ENCODE data around the gene SHLD2. TPM values are rescaled to one million over a fixed set of nuclear protein-coding genes. Genes with fewer than 3 reads are reported as not detected.
"Not testable (repeated sequence)": the region's sequence is repeated elsewhere in the genome, so short reads cannot be mapped to it uniquely, and the experiment has no call there.

Gene SHLD2
- total RNA-seq, 1 donor from 2014 or later, result 29.6 TPM

- H3K27ac Mint-ChIP-seq; POLR2A ChIA-PET; intact Hi-C loops (cut with micrococcal nuclease); H3K27me3 Mint-ChIP-seq; ATAC-seq (ENCODE audit: low read depth); H3K9me3 Mint-ChIP-seq; H3K36me3 Mint-ChIP-seq (ENCODE audit: low read depth); H3K4me3 Mint-ChIP-seq; DNase-seq; CTCF ChIA-PET: not testable (repeated sequence)
- H3K4me1 Mint-ChIP-seq, result peaks cover 11% of the 10 kb centered on the region
Measured at GRCh38 chr10:87213806-87214205, 118.8 kb downstream of the SHLD2 start.

- H3K27me3 Mint-ChIP-seq; CTCF ChIA-PET; POLR2A ChIA-PET; H3K36me3 Mint-ChIP-seq (ENCODE audit: low read depth); ATAC-seq (ENCODE audit: low read depth); H3K4me3 Mint-ChIP-seq; H3K27ac Mint-ChIP-seq; H3K9me3 Mint-ChIP-seq; intact Hi-C loops (cut with micrococcal nuclease); DNase-seq: not testable (repeated sequence)
- H3K4me1 Mint-ChIP-seq, result peaks cover 11% of the 10 kb centered on the region
Measured at GRCh38 chr10:87216120-87216519, 121.1 kb downstream of the SHLD2 start.

DNA sequence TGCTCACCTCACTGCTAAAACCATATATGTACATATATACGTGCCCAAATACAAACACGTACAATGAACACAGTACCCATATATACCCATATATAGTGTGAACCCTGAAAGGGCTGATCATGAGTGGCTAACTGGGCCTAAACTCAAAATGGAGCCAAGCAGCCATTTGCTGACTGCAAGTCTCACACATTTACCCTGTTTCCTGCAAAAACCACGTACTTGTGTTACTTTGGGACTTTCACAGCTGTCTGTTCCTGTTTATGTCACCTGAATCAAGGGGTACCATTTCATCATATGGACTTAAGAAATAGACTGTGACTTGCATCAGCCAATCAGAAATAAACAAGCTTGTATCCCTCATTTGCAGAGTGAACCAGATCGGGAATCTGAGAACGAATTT lies 124.4 kb downstream of the SHLD2 start:
- intact Hi-C loops (cut with micrococcal nuclease); H3K27me3 Mint-ChIP-seq; DNase-seq; CTCF ChIA-PET; H3K4me3 Mint-ChIP-seq; H3K27ac Mint-ChIP-seq; H3K9me3 Mint-ChIP-seq; POLR2A ChIA-PET; ATAC-seq (ENCODE audit: low read depth); H3K36me3 Mint-ChIP-seq (ENCODE audit: low read depth): not testable (repeated sequence)
- H3K4me1 Mint-ChIP-seq, result peaks cover 11% of the 10 kb centered on the region

DNA sequence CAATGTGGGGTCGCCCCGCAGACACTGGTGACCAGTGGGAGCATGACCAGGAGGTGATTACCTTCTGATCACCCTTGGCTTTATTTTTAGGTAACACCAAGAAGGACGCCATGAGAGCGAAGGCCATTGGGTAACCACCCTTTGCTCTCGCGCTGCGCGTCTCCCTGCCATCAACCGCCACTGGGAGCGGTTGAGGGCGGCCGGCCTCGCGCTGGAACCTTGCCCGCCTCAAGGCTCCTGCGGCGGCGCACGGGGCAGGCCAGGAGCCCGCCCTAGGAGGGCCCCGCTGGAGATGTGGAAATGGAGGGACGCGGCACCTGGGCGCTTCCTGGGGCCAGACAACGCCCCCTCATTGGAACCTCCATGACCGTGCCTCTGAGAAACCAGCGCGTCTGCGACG lies 127.8 kb downstream of the SHLD2 start:
- ATAC-seq (ENCODE audit: low read depth); H3K4me3 Mint-ChIP-seq; H3K9me3 Mint-ChIP-seq; intact Hi-C loops (cut with micrococcal nuclease); H3K4me1 Mint-ChIP-seq; CTCF ChIA-PET; H3K27ac Mint-ChIP-seq; H3K27me3 Mint-ChIP-seq; H3K36me3 Mint-ChIP-seq (ENCODE audit: low read depth); DNase-seq; POLR2A ChIA-PET: not testable (repeated sequence)

GRCh38 chr10:87225148-87225547 lies 130.1 kb downstream of the SHLD2 start, which contains the start of gene NUTM2A:
NUTM2A (plus strand) TSS chr10:87225448; CDS start chr10:87225831, 383 bp downstream.
- H3K9me3 Mint-ChIP-seq; POLR2A ChIA-PET; DNase-seq; intact Hi-C loops (cut with micrococcal nuclease); H3K27ac Mint-ChIP-seq; H3K4me1 Mint-ChIP-seq; H3K4me3 Mint-ChIP-seq; ATAC-seq (ENCODE audit: low read depth); H3K27me3 Mint-ChIP-seq; CTCF ChIA-PET; H3K36me3 Mint-ChIP-seq (ENCODE audit: low read depth): not testable (repeated sequence)

DNA sequence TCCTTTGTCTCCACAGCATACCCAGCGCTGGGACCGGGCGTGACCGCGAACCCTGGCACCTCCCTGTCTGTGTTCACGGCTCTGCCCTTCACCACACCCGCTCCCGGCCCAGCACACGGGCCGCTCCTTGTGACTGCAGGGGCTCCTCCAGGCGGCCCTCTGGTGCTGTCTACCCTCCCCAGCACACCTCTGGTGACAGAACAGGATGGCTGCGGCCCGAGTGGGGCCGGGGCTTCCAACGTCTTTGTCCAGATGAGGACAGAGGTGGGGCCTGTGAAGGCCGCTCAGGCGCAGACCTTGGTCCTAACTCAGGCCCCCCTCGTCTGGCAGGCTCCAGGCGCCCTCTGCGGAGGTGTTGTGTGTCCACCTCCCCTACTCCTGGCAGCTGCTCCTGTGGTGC lies 133.2 kb downstream of the SHLD2 start:
- DNase-seq; H3K9me3 Mint-ChIP-seq; intact Hi-C loops (cut with micrococcal nuclease); H3K36me3 Mint-ChIP-seq (ENCODE audit: low read depth); CTCF ChIA-PET; POLR2A ChIA-PET; H3K27ac Mint-ChIP-seq; ATAC-seq (ENCODE audit: low read depth); H3K4me3 Mint-ChIP-seq; H3K27me3 Mint-ChIP-seq; H3K4me1 Mint-ChIP-seq: not testable (repeated sequence)

DNA sequence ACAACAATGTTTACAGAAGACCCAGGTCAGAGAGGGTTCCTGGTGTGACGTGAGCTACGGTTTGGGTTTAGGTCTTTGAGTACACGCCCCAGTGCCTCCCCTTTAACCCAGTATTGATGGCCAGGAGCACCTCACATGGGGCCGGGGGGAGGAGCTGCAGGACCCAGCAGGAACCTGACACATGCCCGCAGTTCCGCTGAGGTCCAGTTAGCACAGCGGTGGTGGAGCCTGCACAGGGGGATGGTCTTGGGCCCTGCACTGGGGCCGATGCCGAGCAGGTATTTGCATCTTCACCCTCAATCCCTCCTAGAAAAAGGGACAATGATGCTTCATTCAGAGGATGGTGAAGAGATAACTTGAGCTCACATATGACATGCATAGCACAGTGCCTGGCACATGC lies 134.2 kb downstream of the SHLD2 start:
- H3K9me3 Mint-ChIP-seq; H3K4me1 Mint-ChIP-seq; intact Hi-C loops (cut with micrococcal nuclease); POLR2A ChIA-PET; CTCF ChIA-PET; DNase-seq; ATAC-seq (ENCODE audit: low read depth); H3K36me3 Mint-ChIP-seq (ENCODE audit: low read depth); H3K27ac Mint-ChIP-seq; H3K4me3 Mint-ChIP-seq; H3K27me3 Mint-ChIP-seq: not testable (repeated sequence)

DNA sequence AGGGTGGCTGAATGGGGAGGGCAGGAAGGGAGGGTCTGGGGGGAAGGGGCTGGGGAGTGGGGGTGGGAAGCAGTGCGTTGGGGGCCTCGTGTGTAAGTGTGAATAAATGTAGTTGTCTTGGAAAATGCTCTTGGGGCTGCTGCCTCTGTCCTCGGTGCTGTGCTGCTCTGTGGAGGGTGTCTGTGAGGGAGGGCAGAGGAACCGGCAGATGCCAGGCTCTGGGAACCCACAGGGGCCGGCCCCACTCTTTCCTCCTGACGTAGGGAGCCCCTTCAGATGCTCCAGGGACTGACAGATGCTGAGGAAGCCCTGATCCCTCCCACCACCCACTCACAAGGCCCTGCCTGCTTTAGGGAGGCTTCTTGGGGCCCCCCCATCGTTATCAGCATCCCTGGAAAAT lies 139.8 kb downstream of the SHLD2 start:
- H3K36me3 Mint-ChIP-seq (ENCODE audit: low read depth); H3K9me3 Mint-ChIP-seq; H3K27me3 Mint-ChIP-seq; H3K4me3 Mint-ChIP-seq; intact Hi-C loops (cut with micrococcal nuclease); H3K4me1 Mint-ChIP-seq; ATAC-seq (ENCODE audit: low read depth); POLR2A ChIA-PET; DNase-seq; H3K27ac Mint-ChIP-seq; CTCF ChIA-PET: not testable (repeated sequence)

- H3K36me3 Mint-ChIP-seq (ENCODE audit: low read depth); DNase-seq; H3K4me1 Mint-ChIP-seq; H3K4me3 Mint-ChIP-seq; ATAC-seq (ENCODE audit: low read depth); CTCF ChIA-PET; H3K27ac Mint-ChIP-seq; H3K9me3 Mint-ChIP-seq; intact Hi-C loops (cut with micrococcal nuclease); H3K27me3 Mint-ChIP-seq; POLR2A ChIA-PET: not testable (repeated sequence)
Measured at GRCh38 chr10:87237244-87237643, 142.2 kb downstream of the SHLD2 start.

- H3K36me3 Mint-ChIP-seq (ENCODE audit: low read depth); H3K4me3 Mint-ChIP-seq; DNase-seq; CTCF ChIA-PET; H3K4me1 Mint-ChIP-seq; H3K27me3 Mint-ChIP-seq; ATAC-seq (ENCODE audit: low read depth); POLR2A ChIA-PET; H3K9me3 Mint-ChIP-seq; H3K27ac Mint-ChIP-seq; intact Hi-C loops (cut with micrococcal nuclease): not testable (repeated sequence)
Measured at GRCh38 chr10:87239346-87239808, 144.4 kb downstream of the SHLD2 start.

Other genes with a start within 250 kb of the SHLD2 start
- gene MMRN2, start 137.6 kb upstream of the SHLD2 start, total RNA-seq, result 0.27 and 0.29 TPM in 2 replicates
- gene SNCG, start 136.6 kb upstream of the SHLD2 start, total RNA-seq, result not detected in 2 replicates
- gene ADIRF, start 126.7 kb upstream of the SHLD2 start, total RNA-seq, result 7.9 and 9.5 TPM in 2 replicates
- not detected in 2 replicates for gene FAM25A, start 74.9 kb upstream of the SHLD2 start, total RNA-seq
- gene GLUD1, start 363 bp upstream of the SHLD2 start, total RNA-seq, result 96.5 and 98.4 TPM in 2 replicates
- gene NUTM2A, start 130.2 kb downstream of the SHLD2 start, total RNA-seq, result 1.0 and 1.3 TPM in 2 replicates